WERI-Rb-1 (cell line): ENCODE data around the gene LAMB1.

ENCODE experiments used
- DNase-seq: peaks from one replicate; pipeline ENCODE4 v3.0.0-alpha.2; 2020
- H3K27ac ChIP-seq: fragments of 250-450 bp; sonication (Bioruptor Pico); 2 replicates; pipeline ENCODE4 v1.5.1; 2020; ENCODE audit warnings: mild to moderate bottlenecking, moderate library complexity
- H3K27me3 ChIP-seq: fragments of 250-450 bp; sonication (Bioruptor Pico); 2 replicates; pipeline ENCODE4 v1.5.1; 2021; ENCODE audit warnings: mild to moderate bottlenecking, low read depth, moderate library complexity; ENCODE audit not compliant: insufficient read depth, severe bottlenecking
- H3K36me3 ChIP-seq: fragments of 250-450 bp; sonication (Bioruptor Pico); 2 replicates; pipeline ENCODE4 v1.5.1; 2020; ENCODE audit warnings: mild to moderate bottlenecking, moderate library complexity
- H3K4me3 ChIP-seq: 2 replicates; pipeline ENCODE4 v1.5.1; 2011; ENCODE audit warnings: low read depth, mild to moderate bottlenecking, control low read depth, low read length
- H3K9me3 ChIP-seq: fragments of 250-450 bp; sonication (Bioruptor Pico); 2 replicates; pipeline ENCODE4 v1.5.1; 2021; ENCODE audit warnings: mild to moderate bottlenecking, moderate library complexity; ENCODE audit not compliant: severe bottlenecking
- CTCF ChIP-seq: IDR thresholded peaks from 2 replicates; pipeline ENCODE4 v1.5.1; 2011; ENCODE audit warnings: low read depth, mild to moderate bottlenecking, control low read depth, inconsistent platforms, low read length

LAMB1 gene

GRCh38 chr7:107955394-107955793 is 47.6 kb downstream of the LAMB1 start:
- no peak for DNase-seq
- H3K4me3 ChIP-seq: no peak overlapping the region
- H3K9me3 ChIP-seq: no peaks in the 10 kb centered on the region
- no peaks in the 10 kb centered on the region for H3K27me3 ChIP-seq
- peaks cover 78% of the 10 kb centered on the region for H3K36me3 ChIP-seq
- H3K27ac ChIP-seq: no peak overlapping the region
- TF ChIP-seq CTCF: no peak

- H3K4me3 ChIP-seq: no peak overlapping the region
- no peaks in the 10 kb centered on the region for H3K9me3 ChIP-seq
- TF ChIP-seq CTCF: no peak
- H3K36me3 ChIP-seq: peaks cover 78% of the 10 kb centered on the region
- no peak for DNase-seq
- H3K27me3 ChIP-seq: no peaks in the 10 kb centered on the region
- no peak overlapping the region for H3K27ac ChIP-seq
Observed at GRCh38 chr7:107953924-107954303, 49.0 kb downstream of the LAMB1 start.

- Histone ChIP-seq H3K27ac (no peak overlapping the region), H3K27me3 (no peaks in the 10 kb centered on the region)
- no peak for DNase-seq
Observed at GRCh38 chr7:107953265-107953923, 49.6 kb downstream of the LAMB1 start.

GRCh38 chr7:107951896-107952295 is 51.1 kb downstream of the LAMB1 start:
- H3K36me3 ChIP-seq: peaks cover 73% of the 10 kb centered on the region
- DNase-seq: no peak
- no peaks in the 10 kb centered on the region for H3K9me3 ChIP-seq
- no peak for TF ChIP-seq CTCF
- no peak overlapping the region for H3K27ac ChIP-seq
- no peaks in the 10 kb centered on the region for H3K27me3 ChIP-seq
- H3K4me3 ChIP-seq: no peak overlapping the region

More at GRCh38 chr7:107953265-107953923, 49.6 kb downstream of the LAMB1 start:
- Histone ChIP-seq H3K9me3 (no peaks in the 10 kb centered on the region), H3K4me3 (no peak overlapping the region), H3K36me3 (peaks cover 74% of the 10 kb centered on the region)
- TF ChIP-seq CTCF: no peak

GRCh38 chr7:107951172-107951787 is 51.7 kb downstream of the LAMB1 start:
- Histone ChIP-seq H3K9me3 (no peaks in the 10 kb centered on the region), H3K36me3 (peaks cover 71% of the 10 kb centered on the region), H3K27ac (no peak overlapping the region), H3K4me3 (no peak overlapping the region), H3K27me3 (no peaks in the 10 kb centered on the region)
- no peak for TF ChIP-seq CTCF
- no peak for DNase-seq
